HG03558 (cell line): ENCODE results near the gene SHOC2.
"Not testable (repeated sequence)": the region's sequence is repeated elsewhere in the genome, so short reads cannot be mapped to it uniquely, and the experiment has no call there.

Source experiments
- ATAC-seq: cut with Tn5 transposase; IDR thresholded peaks from one replicate; pipeline ENCODE4 v1.9.1; 2021; ENCODE audit warnings: moderate number of reproducible peaks; ENCODE audit not compliant: unreplicated experiment; ENCODE audit errors: extremely low read depth

Gene SHOC2

GRCh38 chr10:110900983-110901382, 18.4 kb upstream of the SHOC2 start:
- no peak for ATAC-seq

GRCh38 chr10:110901954-110902819, 17.2 kb upstream of the SHOC2 start:
- ATAC-seq, result no peak

- no peak for ATAC-seq
Observed at GRCh38 chr10:110903280-110904278, 15.8 kb upstream of the SHOC2 start.

DNA sequence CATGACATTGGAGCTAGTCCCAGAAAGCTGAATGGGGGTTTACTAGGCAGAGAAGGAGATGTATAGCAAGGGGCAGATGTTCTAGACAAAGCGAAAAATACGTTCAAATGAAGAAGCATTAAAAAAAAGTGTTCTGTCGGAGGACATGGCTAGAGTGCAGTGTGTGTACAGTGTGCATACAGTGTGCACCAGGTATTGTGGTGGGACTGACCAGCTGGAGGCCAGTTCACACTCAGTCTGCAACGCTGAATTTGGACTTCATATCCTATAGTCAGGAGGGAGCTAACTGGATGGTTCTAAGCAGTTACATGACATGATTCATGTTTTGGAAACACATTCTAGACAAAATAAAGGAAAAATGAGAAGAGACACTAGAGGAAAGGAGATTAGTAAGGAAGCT, 9.3 kb upstream of the SHOC2 start:
- no peak for ATAC-seq

DNA sequence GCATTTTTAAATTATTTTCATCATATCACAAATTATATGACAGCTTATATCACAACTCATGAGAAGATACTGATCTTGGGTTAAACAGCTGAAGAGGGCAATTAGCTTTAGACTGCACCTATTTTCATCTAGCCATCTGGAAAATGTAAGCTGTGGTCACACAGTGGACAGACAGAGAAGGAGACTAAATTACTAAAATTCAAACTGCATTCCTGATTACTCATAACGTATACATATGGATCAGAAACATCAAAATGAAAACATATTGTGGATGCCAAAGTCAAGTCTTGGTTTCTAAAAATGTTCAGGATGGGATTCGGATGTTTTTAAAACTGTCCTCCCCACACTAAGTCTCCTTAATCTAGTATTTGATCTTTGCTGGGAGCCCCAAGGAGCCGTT, 7.0 kb upstream of the SHOC2 start:
- no peak for ATAC-seq

GRCh38 chr10:110914431-110914830, 5.0 kb upstream of the SHOC2 start:
- ATAC-seq, result no peak

- ATAC-seq, result no peak
Observed at GRCh38 chr10:110915035-110915434, 4.4 kb upstream of the SHOC2 start.

DNA sequence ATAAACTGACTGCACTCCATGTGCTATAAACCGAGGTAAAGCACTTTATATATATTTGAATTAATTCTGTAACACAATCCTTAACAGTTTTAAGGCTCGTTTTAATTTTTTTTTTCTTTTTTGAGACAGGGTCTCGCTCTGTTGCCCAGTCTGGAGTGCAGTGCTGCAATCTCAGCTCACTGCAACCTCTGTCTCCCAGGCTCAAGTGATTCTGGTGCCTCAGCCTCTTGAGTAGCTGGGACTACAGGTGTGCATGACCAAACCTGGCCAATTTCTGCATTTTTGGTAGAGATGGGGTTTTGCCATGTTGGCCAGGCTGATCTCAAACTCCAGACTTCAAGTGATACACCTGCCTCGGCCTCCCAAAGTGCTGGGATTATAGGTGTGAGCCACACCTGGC, 3.8 kb upstream of the SHOC2 start:
- ATAC-seq, result not testable (repeated sequence)

GRCh38 chr10:110916554-110917346, 2.7 kb upstream of the SHOC2 start:
- ATAC-seq, result no peak

DNA sequence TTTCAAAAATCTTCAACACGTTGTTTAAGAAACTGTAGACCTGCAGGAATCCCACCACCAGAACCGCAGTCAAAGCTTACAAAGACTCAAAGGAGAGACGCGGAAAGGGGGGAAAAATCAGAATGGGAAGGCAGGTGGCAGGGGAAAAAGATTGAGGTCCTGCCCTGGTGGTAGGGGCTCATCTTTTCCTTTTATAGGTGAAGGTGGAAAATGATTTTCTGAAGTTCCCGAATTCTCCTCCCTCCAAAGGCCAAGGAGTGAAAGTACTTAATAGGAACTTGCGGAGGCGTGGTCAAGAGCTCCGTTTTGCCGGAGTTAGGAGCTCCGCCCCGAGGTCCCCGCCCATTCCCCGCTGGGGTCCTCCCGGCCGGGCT, 1.1 kb upstream of the SHOC2 start:
- no peak for ATAC-seq

DNA sequence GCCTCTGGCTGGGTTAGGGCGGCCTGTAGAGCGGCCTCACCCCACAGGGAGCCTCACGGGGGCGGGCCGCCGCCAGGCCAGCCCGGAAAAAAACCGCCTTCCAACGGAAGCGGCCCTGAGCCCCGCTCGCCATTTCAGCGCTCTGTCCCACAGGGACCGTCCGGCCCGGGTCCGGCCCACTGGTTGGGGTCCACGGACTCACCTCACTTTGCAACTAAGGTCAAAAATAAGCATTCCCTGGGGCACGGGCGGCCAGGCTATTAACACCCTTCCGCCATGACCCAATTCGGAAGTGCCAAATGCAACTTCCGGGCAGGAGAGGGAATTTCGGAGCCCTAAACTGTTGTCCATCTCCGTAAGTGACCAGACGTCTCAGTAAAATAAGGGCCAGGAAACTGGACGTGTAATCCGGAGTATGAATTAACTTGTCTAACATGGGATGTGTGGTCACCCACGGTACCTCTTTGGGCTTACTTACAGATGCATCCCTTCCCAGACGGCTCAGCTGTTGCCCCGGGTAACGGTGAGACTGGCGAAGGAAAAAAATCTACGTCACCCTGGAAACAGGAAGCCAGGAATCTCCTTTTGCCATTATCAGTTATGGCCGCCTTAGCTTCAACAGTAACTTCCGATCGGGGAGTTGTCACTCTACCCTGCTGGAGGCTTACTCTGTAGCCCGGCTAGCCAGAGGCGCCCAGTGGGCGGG, 608 bp upstream of the SHOC2 start, which contains the start of gene BBIP1:
Gene BBIP1 (minus strand): TSS at position 538 of the 706 bp plus-strand sequence. CDS start 1,023 bp downstream, outside the sequence.
- peak; percentile 76 for ATAC-seq

- peak; percentile 19 for ATAC-seq
Observed at GRCh38 chr10:110919971-110920881, 822 bp downstream of the SHOC2 start.

DNA sequence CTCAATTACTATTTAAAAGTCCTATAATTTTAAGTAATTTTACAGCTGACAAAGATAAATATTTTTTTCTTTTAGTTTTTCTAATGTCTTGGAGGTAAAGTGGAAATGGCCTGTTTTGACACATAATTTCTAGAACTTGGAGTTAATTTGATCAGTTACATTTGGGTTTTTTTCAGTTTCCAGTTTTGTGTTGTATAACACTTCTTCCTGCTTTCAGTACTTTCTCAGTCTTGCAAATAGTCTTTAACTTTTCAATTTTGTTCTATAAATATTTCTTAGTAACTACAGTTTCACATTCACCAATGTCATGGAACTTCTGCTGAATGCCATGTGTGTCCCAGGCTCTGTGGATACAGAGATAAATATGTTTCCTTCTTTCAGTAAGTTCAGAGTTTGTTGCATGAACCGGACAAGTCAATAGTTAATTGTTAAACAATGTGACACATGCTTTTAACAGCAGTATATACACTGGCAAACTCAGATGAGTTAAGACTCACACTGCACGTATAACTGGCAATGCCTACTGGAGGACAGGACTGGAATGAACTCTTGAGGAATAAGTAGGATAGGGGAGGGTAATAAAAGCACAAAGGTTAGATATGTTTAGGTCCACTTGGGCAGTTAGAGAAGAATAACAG, 4.6 kb downstream of the SHOC2 start:
- no peak for ATAC-seq

GRCh38 chr10:110927461-110927860, 8.1 kb downstream of the SHOC2 start:
- no peak for ATAC-seq

DNA sequence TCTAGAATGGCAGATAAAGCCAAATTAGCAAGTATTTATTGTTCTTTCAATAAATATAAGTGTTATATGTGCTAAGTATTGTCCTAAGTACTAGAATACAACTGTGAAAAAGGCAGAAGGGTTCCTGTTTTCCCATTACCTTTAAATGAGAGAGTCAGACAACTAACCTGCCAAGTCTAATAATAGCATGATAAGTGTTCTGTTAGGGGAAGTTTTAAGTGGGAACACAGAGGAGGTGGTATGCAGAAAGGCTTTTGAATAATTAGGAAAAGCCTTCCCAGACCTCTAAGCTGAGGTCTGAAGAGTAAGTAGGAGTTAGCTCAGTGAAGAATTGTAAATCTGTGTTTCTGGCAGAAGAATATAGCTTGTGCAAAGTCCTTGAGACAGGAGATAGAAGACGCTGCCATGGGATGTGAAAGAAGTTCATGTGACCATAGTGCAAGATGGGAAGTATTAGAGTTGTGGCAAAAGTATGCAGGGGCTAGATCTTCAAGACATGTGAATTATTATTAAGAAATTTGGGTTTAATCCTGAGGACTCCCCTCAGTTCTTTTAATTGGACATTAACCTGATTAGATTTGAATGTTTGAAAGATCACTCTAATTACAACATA, 12.5 kb downstream of the SHOC2 start:
- ATAC-seq, result no peak

- no peak for ATAC-seq
Observed at GRCh38 chr10:110932505-110933180, 13.2 kb downstream of the SHOC2 start.

DNA sequence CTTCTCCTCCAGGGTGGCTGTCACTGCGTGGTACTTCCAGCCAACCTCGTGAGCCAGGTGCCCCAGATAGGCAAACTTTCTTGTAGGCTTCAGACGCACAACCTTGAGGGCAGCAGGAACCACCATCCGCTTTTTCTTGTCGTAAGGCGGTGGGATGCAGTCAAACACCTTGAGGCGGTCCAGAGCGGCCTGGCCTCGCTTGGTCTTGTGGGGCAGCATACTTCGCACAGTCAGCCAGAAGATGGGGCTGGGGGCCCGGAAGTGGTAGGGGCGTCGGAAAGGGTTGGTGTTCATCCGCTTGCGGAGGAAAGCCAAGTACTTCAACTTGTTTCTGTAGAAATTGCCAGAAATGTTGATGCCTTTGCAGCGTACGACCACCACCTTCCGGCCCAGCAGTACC, 17.4 kb downstream of the SHOC2 start:
- ATAC-seq, result no peak
